ENCODE results near the gene CBLB.
"Not testable (repeated sequence)": the region's sequence is repeated elsewhere in the genome, so short reads cannot be mapped to it uniquely, and the experiment has no call there.

The CBLB gene

DNA sequence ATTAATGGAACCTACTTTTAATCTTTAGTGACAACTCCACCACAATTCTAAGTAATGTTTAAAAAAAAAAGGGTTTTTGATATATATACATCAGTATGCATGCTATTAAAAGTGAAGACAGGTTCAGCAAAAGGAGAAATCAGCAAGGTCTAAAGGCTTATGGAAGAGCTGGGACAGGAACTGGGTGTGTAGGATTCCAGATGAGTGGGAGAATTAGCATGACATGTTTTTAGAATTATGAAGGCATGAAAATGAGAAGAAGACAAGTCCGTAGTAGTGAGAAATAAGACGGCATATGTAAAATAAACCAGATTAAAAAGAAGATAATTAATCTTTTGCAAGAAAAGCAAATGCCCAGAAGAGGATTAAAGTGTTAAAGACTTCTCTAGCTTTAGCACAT, 52.0 kb downstream of the CBLB start:
- DNase-seq (ENCODE audit: low read depth) = no peak

- not testable (repeated sequence) for DNase-seq (ENCODE audit: low read depth)
Observed at GRCh38 chr3:105815331-105815730, 53.5 kb downstream of the CBLB start.

- DNase-seq (ENCODE audit: low read depth) = no peak
Observed at GRCh38 chr3:105813710-105814109, 55.1 kb downstream of the CBLB start.

GRCh38 chr3:105812194-105812586, 56.6 kb downstream of the CBLB start:
- no peak for DNase-seq (ENCODE audit: low read depth)

GRCh38 chr3:105811518-105812193, 57.2 kb downstream of the CBLB start:
- no peak for DNase-seq (ENCODE audit: low read depth)

DNA sequence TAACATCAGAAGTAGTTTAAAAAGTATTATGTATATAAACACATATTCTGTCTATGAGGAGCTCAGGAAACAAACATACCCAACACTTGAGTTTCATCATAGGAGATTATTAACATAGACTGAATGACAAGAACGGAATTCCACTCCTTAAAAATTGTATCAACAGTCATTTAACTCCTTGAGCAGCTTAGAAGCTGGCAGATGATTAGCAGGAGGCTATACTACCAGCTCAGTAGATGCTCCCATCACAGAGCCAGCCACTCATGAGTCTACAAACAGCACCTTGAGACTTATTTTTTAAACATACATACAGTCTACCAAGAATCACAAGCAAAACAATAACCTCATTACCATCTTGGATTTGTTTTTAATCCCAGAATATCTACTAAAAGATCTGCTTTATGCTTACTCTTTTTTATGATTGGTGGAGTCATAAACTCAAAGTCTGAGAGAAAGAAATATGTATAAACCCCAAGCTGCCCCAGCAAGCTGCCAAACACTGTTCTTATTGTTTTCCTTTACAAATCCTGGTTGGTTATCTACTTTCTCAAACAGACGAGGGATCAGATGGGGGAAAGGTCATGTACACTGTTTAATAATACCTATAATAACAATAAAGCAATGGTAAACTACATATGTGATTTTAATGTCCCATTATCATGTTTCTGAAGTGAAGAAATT, 59.5 kb downstream of the CBLB start:
- no peak for DNase-seq (ENCODE audit: low read depth)

- DNase-seq (ENCODE audit: low read depth) = no peak
Observed at GRCh38 chr3:105807701-105808100, 61.1 kb downstream of the CBLB start.

- no peak for DNase-seq (ENCODE audit: low read depth)
Observed at GRCh38 chr3:105807146-105807545, 61.7 kb downstream of the CBLB start.

DNA sequence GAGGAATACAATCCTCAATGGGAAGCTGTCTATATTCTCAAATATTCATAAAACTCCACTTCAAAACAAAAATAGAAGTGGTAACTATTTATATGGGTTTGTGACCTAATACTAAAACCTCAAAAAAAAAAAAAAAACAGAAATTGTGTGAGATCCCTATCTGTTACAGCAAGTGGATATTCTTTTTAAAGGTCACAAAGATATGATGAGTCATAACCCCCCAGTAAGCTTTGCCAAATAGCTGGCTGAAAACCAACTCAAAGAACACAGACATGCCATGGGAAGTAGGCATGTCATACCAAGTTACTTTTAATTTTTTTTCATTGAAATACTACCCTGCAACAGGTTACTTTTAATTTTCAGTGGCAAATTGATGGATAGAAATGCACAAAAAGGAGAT, 62.5 kb downstream of the CBLB start:
- no peak for DNase-seq (ENCODE audit: low read depth)

GRCh38 chr3:105805404-105805803, 63.4 kb downstream of the CBLB start:
- no peak for DNase-seq (ENCODE audit: low read depth)

GRCh38 chr3:105802118-105802706, 66.6 kb downstream of the CBLB start:
- DNase-seq (ENCODE audit: low read depth) = no peak

DNA sequence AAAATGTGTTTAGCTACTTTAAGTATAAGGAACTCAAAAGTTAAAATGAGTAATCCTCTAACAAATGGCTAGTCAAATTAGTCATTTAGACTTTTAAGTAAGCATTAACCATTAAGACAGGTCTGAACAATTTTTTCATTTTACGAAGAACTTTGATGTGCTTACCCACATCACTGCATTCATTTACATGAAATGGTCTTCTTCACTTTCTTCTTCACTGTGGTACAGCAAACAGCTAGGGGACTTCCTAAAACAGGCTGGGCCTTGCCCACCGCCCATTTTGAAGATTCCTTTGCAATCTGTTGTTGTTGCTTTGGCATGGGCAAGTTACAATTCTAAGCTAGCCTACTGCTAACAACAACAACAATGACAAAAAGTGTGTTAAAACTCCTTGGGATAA, 67.4 kb downstream of the CBLB start:
- DNase-seq (ENCODE audit: low read depth) = no peak

DNA sequence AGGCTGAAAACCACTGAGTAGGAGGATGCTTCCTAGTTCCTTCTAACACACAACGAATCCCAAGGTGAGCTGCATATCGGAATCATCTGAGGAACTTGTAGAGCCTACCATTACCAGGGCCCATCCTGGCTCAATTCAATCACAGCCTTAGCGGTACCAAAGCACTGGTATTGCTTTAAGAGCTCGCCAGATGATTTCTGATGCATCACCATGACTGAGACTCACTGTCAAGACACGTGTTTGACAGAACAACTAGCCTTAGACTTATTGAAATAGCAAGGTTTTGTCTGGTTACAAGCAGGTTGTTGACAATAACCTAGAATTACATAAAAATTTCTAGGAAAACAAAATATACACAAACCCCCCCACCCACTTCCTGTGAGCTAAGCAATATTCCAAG, 68.5 kb downstream of the CBLB start:
- DNase-seq (ENCODE audit: low read depth) = no peak

DNA sequence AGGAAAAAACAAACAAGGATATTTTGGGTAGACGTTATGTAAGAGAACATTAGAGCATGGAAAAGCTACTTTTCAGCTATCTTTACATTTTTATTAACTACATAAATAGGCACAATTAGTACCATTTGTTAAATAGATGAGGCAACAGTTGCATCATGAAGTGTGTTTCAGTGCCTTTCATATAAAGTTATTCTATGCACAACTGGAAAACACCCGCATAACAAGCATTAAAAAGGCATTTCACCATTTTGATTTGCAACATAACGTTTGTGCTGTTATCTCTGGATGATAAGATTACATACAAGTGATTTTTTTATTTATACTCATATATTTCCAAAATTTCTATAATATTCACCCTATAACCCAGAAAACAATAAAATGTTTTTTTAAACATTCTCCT, 69.5 kb downstream of the CBLB start:
- no peak for DNase-seq (ENCODE audit: low read depth)

GRCh38 chr3:105798381-105798934, 70.4 kb downstream of the CBLB start:
- no peak for DNase-seq (ENCODE audit: low read depth)

- DNase-seq (ENCODE audit: low read depth) = no peak
Observed at GRCh38 chr3:105793040-105793439, 75.8 kb downstream of the CBLB start.

GRCh38 chr3:105791919-105792786, 76.7 kb downstream of the CBLB start:
- DNase-seq (ENCODE audit: low read depth) = no peak

DNA sequence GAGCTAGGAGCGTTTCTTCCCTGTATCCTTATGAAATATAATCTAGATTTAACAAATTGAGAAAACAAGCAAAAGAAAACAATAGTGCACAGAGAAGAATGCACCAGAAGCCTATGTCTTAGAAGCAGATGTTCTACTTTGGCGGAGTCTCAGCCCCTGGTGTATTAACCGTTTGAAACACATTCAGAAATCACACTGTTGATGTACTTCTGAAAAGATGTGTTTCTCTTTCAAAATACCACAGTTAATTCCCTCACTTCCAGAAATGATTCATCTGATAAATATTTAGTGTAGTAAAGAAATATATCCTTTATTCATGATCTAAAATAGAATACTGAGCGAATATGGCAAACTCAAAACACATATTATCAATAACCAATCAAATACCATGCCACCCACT, 77.7 kb downstream of the CBLB start:
- DNase-seq (ENCODE audit: low read depth) = no peak

- no peak for DNase-seq (ENCODE audit: low read depth)
Observed at GRCh38 chr3:105790534-105790933, 78.3 kb downstream of the CBLB start.

- DNase-seq (ENCODE audit: low read depth) = no peak
Observed at GRCh38 chr3:105788593-105788992, 80.2 kb downstream of the CBLB start.

- DNase-seq (ENCODE audit: low read depth) = no peak
Observed at GRCh38 chr3:105787453-105787852, 81.4 kb downstream of the CBLB start.

DNA sequence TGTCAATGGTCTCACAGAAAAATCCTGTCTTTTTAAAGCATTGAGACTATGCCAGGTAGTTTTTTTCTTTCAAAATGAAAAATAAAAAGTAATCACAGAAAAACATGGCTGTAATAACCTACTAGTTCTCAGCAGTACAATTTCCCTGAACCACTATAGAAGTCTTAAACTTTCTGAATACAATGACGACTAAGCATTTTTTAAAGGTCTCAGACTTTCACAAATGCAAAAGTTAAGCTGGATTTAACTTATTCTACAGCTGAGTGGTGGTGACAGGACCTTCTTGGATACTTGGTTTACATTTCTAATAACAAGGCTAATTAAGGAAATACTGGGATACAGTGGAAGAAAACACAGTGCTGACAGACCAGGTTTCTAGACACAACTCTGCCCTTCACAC, 81.8 kb downstream of the CBLB start:
- DNase-seq (ENCODE audit: low read depth) = no peak
